Measurements from ENCODE around the gene ABI3. TPM values are rescaled to one million over a fixed set of nuclear protein-coding genes. Genes with fewer than 3 reads are reported as not detected.
A peak's percentile ranks its signal among the peaks of the same experiment; 100 is the strongest.

Gene ABI3
- total RNA-seq, 2 donors from 2014 or later = 26.9 to 54.1 TPM

DNA sequence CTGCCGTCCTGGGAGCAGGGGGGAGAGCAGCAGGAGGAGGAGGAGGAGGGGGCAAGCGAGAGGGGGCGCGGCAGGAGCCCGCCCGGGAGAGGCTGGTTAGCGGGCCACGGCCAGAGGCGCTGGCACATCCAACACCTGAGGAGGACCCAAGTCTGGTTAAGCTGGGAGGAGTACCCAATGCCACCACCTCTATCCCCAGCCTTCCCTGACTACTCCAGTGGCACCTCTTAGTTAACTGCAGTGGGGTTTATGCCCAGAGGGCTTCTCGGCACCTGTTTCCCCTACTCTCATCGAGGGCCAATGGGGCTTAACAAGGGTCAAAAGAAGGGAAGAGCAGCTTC is 14.5 kb downstream of the ABI3 start:
- Mint-ChIP-seq H3K36me3 (no peaks in the 10 kb centered on the region), H3K27me3 (no peaks in the 10 kb centered on the region), H3K9me3 (no peaks in the 10 kb centered on the region), H3K4me1 (ENCODE audit: low read depth in 2 of 2) (peaks cover 24 to 40% of the 10 kb centered on the region in 2 donors), H3K4me3 (peak overlapping the region; percentile 70), H3K27ac (no peak overlapping the region)
- no peak for ATAC-seq
- no peak for DNase-seq (ENCODE audit: low spot score)

- Mint-ChIP-seq H3K9me3 (no peaks in the 10 kb centered on the region), H3K27me3 (no peaks in the 10 kb centered on the region), H3K4me1 (ENCODE audit: low read depth in 2 of 2) (peaks cover 24 to 36% of the 10 kb centered on the region in 2 donors), H3K4me3 (no peak overlapping the region), H3K27ac (no peak overlapping the region), H3K36me3 (no peaks in the 10 kb centered on the region)
- no peak for ATAC-seq
- no peak for DNase-seq (ENCODE audit: low spot score)
These were observed 15.2 kb downstream of the ABI3 start for GRCh38 chr17:49225554-49226236.

GRCh38 chr17:49226771-49227435 is 16.4 kb downstream of the ABI3 start:
- H3K27ac Mint-ChIP-seq = peak overlapping the region in 1 of 2 donors; percentile 66
- DNase-seq (ENCODE audit: low spot score) (no peak), ATAC-seq (no peak)
- peaks cover 29 to 39% of the 10 kb centered on the region in 2 donors for H3K4me1 Mint-ChIP-seq (ENCODE audit: low read depth in 2 of 2)
- no peaks in the 10 kb centered on the region for H3K9me3 Mint-ChIP-seq
- no peak overlapping the region for H3K4me3 Mint-ChIP-seq
- no peaks in the 10 kb centered on the region for H3K27me3 Mint-ChIP-seq
- no peaks in the 10 kb centered on the region for H3K36me3 Mint-ChIP-seq

- Mint-ChIP-seq H3K36me3 (no peaks in the 10 kb centered on the region), H3K27me3 (no peaks in the 10 kb centered on the region), H3K4me3 (no peak overlapping the region), H3K27ac (peak overlapping the region in 1 of 2 donors; percentile 66), H3K4me1 (ENCODE audit: low read depth in 2 of 2) (peaks cover 27 to 35% of the 10 kb centered on the region in 2 donors), H3K9me3 (no peaks in the 10 kb centered on the region)
- ATAC-seq = peak in 1 of 2 donors; percentile 34
- peak; percentile 79 for DNase-seq (ENCODE audit: low spot score)
These were observed 17.1 kb downstream of the ABI3 start for GRCh38 chr17:49227436-49228261.

GRCh38 chr17:49229076-49229804 is 18.7 kb downstream of the ABI3 start:
- no peak for ATAC-seq
- Mint-ChIP-seq H3K4me3 (peak overlapping the region; percentile 60), H3K27me3 (peaks cover 0 to 2% of the 10 kb centered on the region in 2 donors), H3K4me1 (ENCODE audit: low read depth in 2 of 2) (peaks cover 20 to 27% of the 10 kb centered on the region in 2 donors), H3K36me3 (no peaks in the 10 kb centered on the region), H3K27ac (no peak overlapping the region), H3K9me3 (no peaks in the 10 kb centered on the region)
- DNase-seq (ENCODE audit: low spot score) = peak; percentile 29

GRCh38 chr17:49229805-49230600 is 19.5 kb downstream of the ABI3 start:
- Mint-ChIP-seq H3K4me1 (ENCODE audit: low read depth in 2 of 2) (peaks cover 14 to 24% of the 10 kb centered on the region in 2 donors), H3K27me3 (peaks cover 0 to 2% of the 10 kb centered on the region in 2 donors), H3K36me3 (no peaks in the 10 kb centered on the region), H3K9me3 (no peaks in the 10 kb centered on the region), H3K27ac (no peak overlapping the region), H3K4me3 (peak overlapping the region; percentile 82)
- ATAC-seq (peak; percentile 3 to 12), DNase-seq (ENCODE audit: low spot score) (no peak)

DNA sequence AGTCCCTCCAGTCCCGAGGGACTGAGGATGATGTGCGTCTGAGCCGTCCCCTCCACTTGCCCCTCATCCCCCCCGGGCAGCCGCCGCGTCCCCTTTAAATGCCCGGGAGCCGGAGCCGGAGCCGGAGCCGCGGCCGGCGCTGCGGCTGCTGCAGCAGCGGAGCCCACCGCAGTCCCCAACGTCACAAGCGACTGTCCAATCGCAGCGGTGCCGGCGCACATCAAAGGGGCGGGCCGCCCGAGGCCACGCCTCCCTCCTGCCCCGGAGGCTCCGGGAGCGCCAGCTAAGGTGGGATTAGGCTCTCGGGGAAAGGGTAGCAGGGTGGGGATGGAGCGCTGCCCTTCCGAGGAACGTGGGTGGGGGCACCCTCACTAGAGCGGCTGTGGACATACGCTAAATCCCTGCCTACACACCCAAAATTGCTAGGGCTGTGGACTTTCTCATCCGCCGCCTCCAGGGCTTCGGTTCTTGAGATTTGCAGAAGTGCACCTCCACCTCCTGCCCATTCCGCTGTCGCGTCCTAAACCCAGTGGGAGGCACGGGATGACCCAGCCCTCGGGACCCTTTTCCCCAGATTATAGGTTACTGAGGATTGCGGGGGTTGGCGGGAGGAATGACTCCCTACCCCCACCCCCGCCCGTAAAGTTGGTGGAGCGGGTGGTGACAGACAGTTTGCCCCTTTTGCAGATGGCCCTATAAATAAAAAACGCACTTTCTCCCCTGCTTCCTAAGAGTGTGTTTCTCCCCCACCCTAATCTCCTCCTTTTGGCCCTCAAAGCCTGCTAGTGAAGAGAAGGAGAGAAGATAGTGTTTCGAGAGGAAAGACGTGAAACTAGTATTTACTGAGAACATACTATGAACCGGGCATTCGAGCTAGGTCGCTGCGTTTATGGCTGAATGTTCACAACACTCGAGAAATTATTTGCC is 20.4 kb downstream of the ABI3 start, which contains the start of gene PHOSPHO1:
Gene PHOSPHO1, minus strand, starts transcription at position 152 of the 927 bp plus-strand sequence. CDS start 4,096 bp downstream, outside the sequence.
- H3K36me3 Mint-ChIP-seq = no peaks in the 10 kb centered on the region
- DNase-seq (ENCODE audit: low spot score) (peak; percentile 90), ATAC-seq (peak; percentile 97 to 99)
- H3K4me1 Mint-ChIP-seq (ENCODE audit: low read depth in 2 of 2) = peaks cover 19 to 21% of the 10 kb centered on the region in 2 donors
- H3K27me3 Mint-ChIP-seq = peaks cover 0 to 2% of the 10 kb centered on the region in 2 donors
- peak within 1 kb of the TSS; percentile 82 for H3K4me3 Mint-ChIP-seq
- no peaks in the 10 kb centered on the region for H3K9me3 Mint-ChIP-seq
- H3K27ac Mint-ChIP-seq = peak within 1 kb of the TSS in 1 of 2 donors; percentile 64

DNA sequence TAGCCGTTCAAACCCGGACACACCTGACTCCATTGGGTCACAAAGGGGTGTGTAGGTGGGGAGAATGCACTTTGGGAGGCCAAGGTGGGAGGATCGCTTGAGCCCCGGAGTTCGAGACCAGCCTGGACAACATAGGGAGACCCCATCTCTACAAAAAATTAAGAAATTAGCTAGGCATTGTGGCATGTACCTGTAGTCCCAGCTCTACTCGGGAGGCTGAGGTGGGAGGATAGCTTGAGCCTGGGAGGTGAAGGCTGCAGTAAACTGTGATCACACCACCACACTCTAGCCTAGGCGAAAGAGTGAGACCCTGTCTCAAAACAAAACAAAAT is 21.0 kb downstream of the ABI3 start:
- Mint-ChIP-seq H3K27me3 (peaks cover 0 to 2% of the 10 kb centered on the region in 2 donors), H3K9me3 (no peaks in the 10 kb centered on the region), H3K4me1 (ENCODE audit: low read depth in 2 of 2) (peaks cover 19 to 21% of the 10 kb centered on the region in 2 donors), H3K36me3 (no peaks in the 10 kb centered on the region), H3K4me3 (peak overlapping the region; percentile 82), H3K27ac (peak overlapping the region in 1 of 2 donors; percentile 64)
- DNase-seq (ENCODE audit: low spot score) = peak; percentile 20
- ATAC-seq = no peak

DNA sequence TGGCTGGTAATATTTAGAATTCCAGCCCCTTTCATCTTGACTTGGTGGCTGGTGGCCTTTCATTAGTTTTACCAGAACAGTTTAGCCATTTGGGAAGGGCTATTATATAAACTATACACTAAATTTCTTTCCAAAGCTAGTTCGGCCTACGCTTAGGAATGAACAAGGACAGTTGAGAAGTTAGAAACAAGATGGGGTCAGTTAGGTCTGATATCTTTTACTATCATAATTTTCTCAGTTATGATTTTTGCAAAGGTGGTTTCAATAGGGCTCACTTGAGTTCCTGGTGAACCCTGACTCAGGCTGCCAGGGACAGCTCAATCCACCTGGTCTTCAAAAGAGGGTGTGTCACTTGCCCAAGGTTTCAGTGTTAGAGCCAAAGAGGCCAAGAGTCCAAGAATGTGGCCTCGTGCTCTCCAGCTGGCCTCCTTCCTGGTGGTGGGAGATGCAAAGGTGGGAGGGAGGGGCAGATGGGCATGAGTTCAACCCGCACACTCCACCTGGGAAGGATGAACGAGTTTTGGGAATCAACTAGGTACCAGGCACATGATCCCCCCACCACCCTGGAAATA is 24.1 kb downstream of the ABI3 start:
- no peaks in the 10 kb centered on the region for H3K36me3 Mint-ChIP-seq
- no peaks in the 10 kb centered on the region for H3K9me3 Mint-ChIP-seq
- H3K27ac Mint-ChIP-seq = no peak overlapping the region
- peaks cover 7 to 16% of the 10 kb centered on the region in 2 donors for H3K4me1 Mint-ChIP-seq (ENCODE audit: low read depth in 2 of 2)
- H3K4me3 Mint-ChIP-seq = no peak overlapping the region
- H3K27me3 Mint-ChIP-seq = peaks cover 0 to 2% of the 10 kb centered on the region in 2 donors
- no peak for DNase-seq (ENCODE audit: low spot score)
- ATAC-seq = no peak

- ATAC-seq (no peak), DNase-seq (ENCODE audit: low spot score) (peak; percentile 41)
- Mint-ChIP-seq H3K27me3 (peaks cover 0 to 2% of the 10 kb centered on the region in 2 donors), H3K27ac (no peak overlapping the region), H3K4me3 (no peak overlapping the region), H3K9me3 (no peaks in the 10 kb centered on the region), H3K4me1 (ENCODE audit: low read depth in 2 of 2) (peaks cover 5 to 16% of the 10 kb centered on the region in 2 donors), H3K36me3 (no peaks in the 10 kb centered on the region)
These were observed 25.4 kb downstream of the ABI3 start for GRCh38 chr17:49235896-49236295.

DNA sequence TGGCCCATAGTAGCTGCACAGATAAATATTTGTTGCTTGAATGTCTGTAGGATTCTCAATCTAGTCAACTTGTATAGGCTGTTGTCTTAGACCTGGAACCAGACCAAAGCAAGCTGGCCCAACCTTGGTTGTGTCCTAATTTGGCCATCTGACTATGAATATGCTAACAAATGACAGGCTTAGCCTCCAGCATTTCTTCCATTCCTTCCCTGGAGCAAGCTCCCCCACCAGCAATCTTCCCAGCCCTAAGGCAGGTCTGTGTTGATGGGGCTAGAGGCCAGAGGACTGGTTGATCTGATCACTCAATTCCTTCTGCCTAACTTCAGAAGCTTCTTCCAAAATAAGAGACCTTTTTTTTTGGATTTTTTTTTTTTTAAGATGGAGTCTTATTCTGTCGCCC is 29.5 kb downstream of the ABI3 start:
- no peak overlapping the region for H3K27ac Mint-ChIP-seq
- H3K36me3 Mint-ChIP-seq = no peaks in the 10 kb centered on the region
- ATAC-seq (no peak), DNase-seq (ENCODE audit: low spot score) (peak; percentile 3)
- peaks cover 0 to 6% of the 10 kb centered on the region in 2 donors for H3K4me1 Mint-ChIP-seq (ENCODE audit: low read depth in 2 of 2)
- no peaks in the 10 kb centered on the region for H3K27me3 Mint-ChIP-seq
- H3K4me3 Mint-ChIP-seq = no peak overlapping the region
- no peaks in the 10 kb centered on the region for H3K9me3 Mint-ChIP-seq

DNA sequence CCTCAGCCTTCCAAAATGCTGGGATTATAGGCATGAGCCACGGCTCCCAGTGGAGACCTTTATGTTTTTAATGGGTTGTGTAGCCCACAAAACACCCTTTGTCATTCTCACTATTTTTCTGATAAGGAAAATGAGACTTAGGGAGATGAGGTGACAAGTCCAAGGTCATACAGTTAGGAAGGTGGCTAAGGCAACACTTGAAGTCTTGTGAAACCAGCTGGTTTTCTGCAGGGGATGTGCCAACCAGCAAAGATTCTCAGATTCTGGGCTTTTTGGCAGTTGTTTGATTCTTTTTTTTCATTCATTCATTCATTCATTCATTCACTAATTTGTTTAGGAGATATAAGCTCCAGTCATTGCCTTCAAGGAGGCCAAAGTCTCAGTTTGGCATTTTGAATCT is 30.1 kb downstream of the ABI3 start:
- no peaks in the 10 kb centered on the region for H3K36me3 Mint-ChIP-seq
- ATAC-seq (no peak), DNase-seq (ENCODE audit: low spot score) (no peak)
- no peaks in the 10 kb centered on the region for H3K27me3 Mint-ChIP-seq
- no peak overlapping the region for H3K4me3 Mint-ChIP-seq
- no peak overlapping the region for H3K27ac Mint-ChIP-seq
- no peaks in the 10 kb centered on the region for H3K9me3 Mint-ChIP-seq
- peaks cover 0 to 3% of the 10 kb centered on the region in 2 donors for H3K4me1 Mint-ChIP-seq (ENCODE audit: low read depth in 2 of 2)
